Ovary (tissue), 9 donors: ENCODE data around the gene CDC20. TPM values are rescaled to one million over a fixed set of nuclear protein-coding genes. Genes with fewer than 3 reads are reported as not detected.

Experiments
- DNase-seq, 5 donors: peaks; one replicate each; pipeline ENCODE4 v3.0.0-alpha.2; 2019 to 2020
- H3K27ac ChIP-seq, 2 donors: fragments of 200-600 bp; one replicate each; pipeline versions ENCODE4 v1.5.1 to v1.8.0; 2019 to 2022
- H3K27me3 ChIP-seq: fragments of 200-600 bp; one replicate; pipeline ENCODE4 v1.8.0; 2022
- H3K36me3 ChIP-seq: fragments of 200-600 bp; sonication (generic); one replicate; pipeline ENCODE4 v1.5.1; 2019
- H3K4me1 ChIP-seq: one replicate; pipeline ENCODE4 v1.8.1; 2013; ENCODE audit warnings: mild to moderate bottlenecking, moderate library complexity; ENCODE audit not compliant: insufficient read depth
- H3K4me3 ChIP-seq: fragments of 200-600 bp; sonication (generic); one replicate; pipeline ENCODE4 v1.5.1; 2017
- H3K9me3 ChIP-seq, 2 donors: fragments of 200-600 bp in 1 of 2; sonication (generic) in 1 of 2; one replicate each; pipeline versions ENCODE4 v1.5.1 to v1.8.1; 2013 to 2019; ENCODE audit warnings: mild to moderate bottlenecking in 1 of 2, moderate library complexity in 1 of 2
- CTCF ChIP-seq, 3 donors: fragments of 450-650 bp in 2 of 3; fragments of 200-600 bp in 1 of 3; IDR thresholded peaks; one replicate each; pipeline versions ENCODE4 v1.5.1 to v1.8.0; 2016 to 2022; ENCODE audit warnings: antibody characterized with exemption in 3 of 3, mild to moderate bottlenecking in 1 of 3
- EP300 ChIP-seq: sonication (generic); formaldehyde crosslinking; IDR thresholded peaks from one replicate; pipeline ENCODE4 v1.6.1; 2017; ENCODE audit warnings: antibody characterized with exemption
- POLR2A ChIP-seq: fragments of 450-650 bp; IDR thresholded peaks from one replicate; pipeline ENCODE4 v1.6.1; 2017; ENCODE audit warnings: antibody characterized with exemption, mild to moderate bottlenecking, moderate library complexity
- WGBS, 3 donors: extraction: QIAGEN DNeasy Blood & Tissue Kit in 1 of 3; methylation state at CpG; one replicate each; pipeline versions ENCODE4 v1.1.5 to v1.1.7; 2013 to 2017; 5-methylcytosine and 5-hydroxymethylcytosine counted together
- intact Hi-C, 4 donors: fragments of 100-400 bp; cut with DNase I; formaldehyde crosslinking; loops; one replicate each; pipeline versions ENCODE4 v1.11.0 to v1.15.1; 2022 to 2023
- polyA plus RNA-seq, 2 donors: library from polyadenylated mRNA; stranded (reverse); fragments of 200-250 nt in 1 of 2; fragments of 350-450 nt in 1 of 2; fragmentation: Illumina TruSeq in 1 of 2; extraction: RNeasy Lipid Tissue Mini Kit (QIAGEN cat#74804) in 1 of 2; gene quantifications; one replicate each; pipeline ENCODE4 v1.2.3, GENCODE V29; 2013 to 2014
- total RNA-seq, 7 donors: library from RNA; depleted of rRNA in 2 of 7; stranded (reverse); fragments of >200 nt in 2 of 7; fragmentation: NEBNext Ultra II Directional in 3 of 7; extraction: Animal tissue kit (Norgen Biotek cat#: 25700) in 3 of 7; gene quantifications; one replicate each; pipeline versions ENCODE4 v1.1.0 to v1.2.4, GENCODE V29; 2016 to 2023
- donor health status: DM: no; HTN: no; CAD: no; lungs with moderate emphysema.
- donor health status: DM: no; HTN: no; CAD: no.
- donor health status: Bipolar disorder and iron deficiency.
- donor health status: DM: yes; HTN: yes; CAD: no.
- donor health status: DM: no; HTN: no; CAD: no.
- donor health status: DM: yes; HTN: yes; CAD: no.

CDC20 gene
- total and polyA plus RNA-seq, 9 donors = 0.50 to 2.9 (median 1.4) TPM; not detected in 1

GRCh38 chr1:43339584-43340232 is 19.1 kb upstream of the CDC20 start:
- no peak overlapping the region for H3K27ac ChIP-seq
- no peak overlapping the region for H3K4me3 ChIP-seq
- intact Hi-C loops = no loop called here
- H3K4me1 ChIP-seq = peaks cover 1% of the 10 kb centered on the region
- no peaks in the 10 kb centered on the region for H3K36me3 ChIP-seq
- DNase-seq = no peak
- H3K9me3 ChIP-seq = no peaks in the 10 kb centered on the region
- 92 to 98% (median 92%) methylated on average over 6 of the region's 6 CpGs for WGBS, 3 donors
- TF ChIP-seq CTCF (IDR thresholded peaks at IDR 0.05) = no peak
- TF ChIP-seq POLR2A = no peak
- TF ChIP-seq EP300 = no peak
- no peaks in the 10 kb centered on the region for H3K27me3 ChIP-seq

GRCh38 chr1:43340559-43340958 is 18.2 kb upstream of the CDC20 start:
- Histone ChIP-seq H3K27ac (no peak overlapping the region), H3K4me3 (no peak overlapping the region), H3K36me3 (no peaks in the 10 kb centered on the region), H3K27me3 (no peaks in the 10 kb centered on the region), H3K9me3 (no peaks in the 10 kb centered on the region), H3K4me1 (peaks cover 3% of the 10 kb centered on the region)
- TF ChIP-seq CTCF (IDR thresholded peaks at IDR 0.05) (no peak), POLR2A (no peak), EP300 (no peak)
- DNase-seq = no peak
- 62 to 78% (median 63%) methylated on average over 1 of the region's 1 CpG for WGBS, 3 donors
- intact Hi-C loops = no loop called here

GRCh38 chr1:43344267-43344850 is 14.4 kb upstream of the CDC20 start:
- Histone ChIP-seq H3K4me1 (peaks cover 3% of the 10 kb centered on the region), H3K27ac (no peak overlapping the region), H3K4me3 (no peak overlapping the region), H3K27me3 (no peaks in the 10 kb centered on the region), H3K36me3 (no peaks in the 10 kb centered on the region), H3K9me3 (no peaks in the 10 kb centered on the region)
- intact Hi-C loops = no loop called here
- TF ChIP-seq POLR2A (no peak), CTCF (IDR thresholded peaks at IDR 0.05) (no peak), EP300 (no peak)
- 34 to 57% (median 34%) methylated on average over 4 of the region's 4 CpGs for WGBS, 3 donors
- DNase-seq = no peak

- WGBS, 3 donors = 58 to 65% (median 59%) methylated on average over 3 of the region's 3 CpGs
- H3K27ac ChIP-seq = no peak overlapping the region
Observed at GRCh38 chr1:43345120-43345519, 13.7 kb upstream of the CDC20 start.

More at GRCh38 chr1:43345120-43345519, 13.7 kb upstream of the CDC20 start:
- DNase-seq = no peak
- TF ChIP-seq POLR2A (no peak), EP300 (no peak), CTCF (IDR thresholded peaks at IDR 0.05) (no peak)
- intact Hi-C loops = no loop called here
- H3K27me3 ChIP-seq = no peaks in the 10 kb centered on the region
- H3K4me3 ChIP-seq = no peak overlapping the region
- H3K4me1 ChIP-seq = peaks cover 3% of the 10 kb centered on the region
- no peaks in the 10 kb centered on the region for H3K9me3 ChIP-seq
- no peaks in the 10 kb centered on the region for H3K36me3 ChIP-seq
